H9 (cell line): ENCODE measurements around the gene LAMA5. TPM values are rescaled to one million over a fixed set of nuclear protein-coding genes. Genes with fewer than 3 reads are reported as not detected.

Source experiments
- DNase-seq: peaks from one replicate; pipeline ENCODE4 v3.0.0-alpha.2; 2017
- H2AFZ ChIP-seq: one replicate; pipeline ENCODE4 v1.6.1; 2013; ENCODE audit warnings: mild to moderate bottlenecking, low read length, control low read depth, moderate library complexity
- H2AK5ac ChIP-seq: 2 replicates; pipeline ENCODE4 v1.6.1; 2013; ENCODE audit warnings: low read length, control low read depth, mixed read lengths; ENCODE audit not compliant: insufficient read length
- H2BK120ac ChIP-seq: one replicate; pipeline ENCODE4 v1.6.1; 2013; ENCODE audit warnings: low read depth, mild to moderate bottlenecking, low read length, control low read depth, inconsistent platforms; ENCODE audit not compliant: poor library complexity, severe bottlenecking
- H2BK12ac ChIP-seq: 2 replicates; pipeline ENCODE4 v1.6.1; 2013; ENCODE audit warnings: low read length, control low read depth, mixed read lengths, low read depth; ENCODE audit not compliant: insufficient read length
- H2BK15ac ChIP-seq: 2 replicates; pipeline ENCODE4 v1.6.1; 2013; ENCODE audit warnings: low read depth, low read length, control low read depth
- H2BK20ac ChIP-seq: one replicate; pipeline ENCODE4 v1.6.1; 2013; ENCODE audit warnings: low read depth, mild to moderate bottlenecking, low read length, control low read depth, inconsistent platforms; ENCODE audit not compliant: poor library complexity, severe bottlenecking
- H2BK5ac ChIP-seq: 2 replicates; pipeline ENCODE4 v1.6.1; 2013; ENCODE audit warnings: low read length, control low read depth, mixed read lengths; ENCODE audit not compliant: insufficient read length
- H3K14ac ChIP-seq: 2 replicates; pipeline ENCODE4 v1.6.1; 2013; ENCODE audit warnings: low read length, control low read depth; ENCODE audit not compliant: insufficient read depth
- H3K18ac ChIP-seq: 2 replicates; pipeline ENCODE4 v1.6.1; 2013; ENCODE audit warnings: low read depth, mild to moderate bottlenecking, mixed read lengths, low read length, control low read depth; ENCODE audit not compliant: insufficient read length
- H3K23ac ChIP-seq: 2 replicates; pipeline ENCODE4 v1.6.1; 2013; ENCODE audit warnings: low read length, control low read depth, mixed read lengths, low read depth; ENCODE audit not compliant: insufficient read length
- H3K23me2 ChIP-seq: 2 replicates; pipeline ENCODE4 v1.6.1; 2013; ENCODE audit warnings: low read depth, mild to moderate bottlenecking, mixed read lengths, low read length, control low read depth; ENCODE audit not compliant: insufficient read length, poor library complexity, severe bottlenecking
- H3K27ac ChIP-seq: 2 replicates; pipeline ENCODE4 v1.5.1; 2013; ENCODE audit warnings: low read length, control low read depth, mixed read lengths, low read depth; ENCODE audit not compliant: insufficient read length
- H3K27me3 ChIP-seq: 2 replicates; pipeline ENCODE4 v1.6.1; 2013; ENCODE audit warnings: low read length, control low read depth, inconsistent platforms; ENCODE audit not compliant: insufficient read depth
- H3K4ac ChIP-seq: 2 replicates; pipeline ENCODE4 v1.6.1; 2013; ENCODE audit warnings: low read depth, mild to moderate bottlenecking, control low read depth, inconsistent platforms, low read length, moderate library complexity
- H3K4me1 ChIP-seq: 2 replicates; pipeline ENCODE4 v1.6.1; 2013; ENCODE audit warnings: low read length, control low read depth, inconsistent platforms; ENCODE audit not compliant: insufficient read depth
- H3K4me2 ChIP-seq: 2 replicates; pipeline ENCODE4 v1.6.1; 2013; ENCODE audit warnings: low read length, control low read depth, mixed read lengths; ENCODE audit not compliant: insufficient read length, insufficient read depth
- H3K56ac ChIP-seq: 2 replicates; pipeline ENCODE4 v1.6.1; 2013; ENCODE audit warnings: low read depth, mild to moderate bottlenecking, mixed read lengths, low read length, control low read depth; ENCODE audit not compliant: insufficient read length
- H3K79me1 ChIP-seq: 2 replicates; pipeline ENCODE4 v1.6.1; 2013; ENCODE audit warnings: low read depth, mild to moderate bottlenecking, moderate library complexity, low read length, control low read depth, inconsistent platforms; ENCODE audit not compliant: insufficient read depth, poor library complexity, severe bottlenecking
- H3K79me2 ChIP-seq: 2 replicates; pipeline ENCODE4 v1.6.1; 2013; ENCODE audit warnings: low read length, control low read depth, inconsistent platforms; ENCODE audit not compliant: insufficient read depth
- H3K9ac ChIP-seq: 2 replicates; pipeline ENCODE4 v1.6.1; 2013; ENCODE audit warnings: low read length, control low read depth, mixed read lengths; ENCODE audit not compliant: insufficient read length; ENCODE audit errors: extremely low read depth
- H3K9me3 ChIP-seq: one replicate; pipeline ENCODE4 v1.6.1; 2013; ENCODE audit warnings: low read depth, low read length, inconsistent platforms; ENCODE audit not compliant: control insufficient read depth
- H3T11ph ChIP-seq: one replicate; pipeline ENCODE4 v1.6.1; 2013; ENCODE audit warnings: mild to moderate bottlenecking, low read length, control low read depth, inconsistent platforms
- H4K20me1 ChIP-seq: one replicate; pipeline ENCODE4 v1.6.1; 2013; ENCODE audit not compliant: control insufficient read depth, insufficient read length, insufficient read depth
- H4K5ac ChIP-seq: 2 replicates; pipeline ENCODE4 v1.6.1; 2013; ENCODE audit warnings: low read depth, mild to moderate bottlenecking, mixed read lengths, low read length, control low read depth; ENCODE audit not compliant: insufficient read length
- H4K8ac ChIP-seq: replicated peaks from 2 replicates; pipeline ENCODE4 v1.6.1; 2013; ENCODE audit warnings: low read length, control low read depth, mixed read lengths, low read depth; ENCODE audit not compliant: insufficient read length
- H4K91ac ChIP-seq: 2 replicates; pipeline ENCODE4 v1.6.1; 2013; ENCODE audit warnings: low read depth, mild to moderate bottlenecking, moderate library complexity, mixed read lengths, low read length, control low read depth; ENCODE audit not compliant: insufficient read length
- H3K27ac Mint-ChIP-seq, 3 experiments: 2 replicates in 2 of 3; 3 replicates in 1 of 3; pipeline ENCODE4 v1.8.0; 2020 to 2021; ENCODE audit warnings: mixed read lengths in 3 of 3, mild to moderate bottlenecking in 1 of 3, moderate library complexity in 1 of 3
- H3K27me3 Mint-ChIP-seq: 2 replicates; pipeline ENCODE4 v1.8.0; 2021; ENCODE audit warnings: low read depth, mild to moderate bottlenecking, moderate library complexity, mixed read lengths
- H3K36me3 Mint-ChIP-seq, 3 experiments: 2 replicates in 2 of 3; 3 replicates in 1 of 3; pipeline ENCODE4 v1.8.0; 2020 to 2021; ENCODE audit warnings: low read depth in 3 of 3, mixed read lengths in 3 of 3; ENCODE audit not compliant: insufficient read depth in 1 of 3
- H3K4me1 Mint-ChIP-seq, 2 experiments: 2 replicates each; pipeline ENCODE4 v1.8.0; 2020; ENCODE audit warnings: mixed read lengths in 2 of 2
- H3K4me3 Mint-ChIP-seq, 2 experiments: 2 replicates in 1 of 2; 3 replicates in 1 of 2; pipeline ENCODE4 v1.8.0; 2020 to 2021; ENCODE audit warnings: mild to moderate bottlenecking in 2 of 2, mixed read lengths in 2 of 2, moderate library complexity in 1 of 2
- H3K9me3 Mint-ChIP-seq, 2 experiments: 2 replicates in 1 of 2; 3 replicates in 1 of 2; pipeline ENCODE4 v1.8.0; 2020; ENCODE audit warnings: mild to moderate bottlenecking in 2 of 2, mixed read lengths in 2 of 2, moderate library complexity in 1 of 2
- CTCF ChIP-seq: fragments of 200-600 bp; sonication (generic); conservative IDR thresholded peaks from 3 replicates; pipeline ENCODE4 v1.8.0; 2021; ENCODE audit warnings: antibody characterized with exemption, mild to moderate bottlenecking
- WGBS: extraction: QIAGEN DNeasy Blood & Tissue Kit; methylation state at CpG from one replicate; pipeline ENCODE4 v1.1.7; 2013; ENCODE audit warnings: missing lambda C conversion rate, low lambda C conversion rate, mixed read lengths; ENCODE audit not compliant: insufficient read length; ENCODE audit errors: extremely low coverage; 5-methylcytosine and 5-hydroxymethylcytosine counted together
- total RNA-seq: library from RNA; stranded (reverse); gene quantifications from 2 replicates; pipeline ENCODE4 v1.2.1, GENCODE V29; 2021

The LAMA5 gene
- total RNA-seq, 1 experiment from 2014 or later, result 200 TPM

DNA sequence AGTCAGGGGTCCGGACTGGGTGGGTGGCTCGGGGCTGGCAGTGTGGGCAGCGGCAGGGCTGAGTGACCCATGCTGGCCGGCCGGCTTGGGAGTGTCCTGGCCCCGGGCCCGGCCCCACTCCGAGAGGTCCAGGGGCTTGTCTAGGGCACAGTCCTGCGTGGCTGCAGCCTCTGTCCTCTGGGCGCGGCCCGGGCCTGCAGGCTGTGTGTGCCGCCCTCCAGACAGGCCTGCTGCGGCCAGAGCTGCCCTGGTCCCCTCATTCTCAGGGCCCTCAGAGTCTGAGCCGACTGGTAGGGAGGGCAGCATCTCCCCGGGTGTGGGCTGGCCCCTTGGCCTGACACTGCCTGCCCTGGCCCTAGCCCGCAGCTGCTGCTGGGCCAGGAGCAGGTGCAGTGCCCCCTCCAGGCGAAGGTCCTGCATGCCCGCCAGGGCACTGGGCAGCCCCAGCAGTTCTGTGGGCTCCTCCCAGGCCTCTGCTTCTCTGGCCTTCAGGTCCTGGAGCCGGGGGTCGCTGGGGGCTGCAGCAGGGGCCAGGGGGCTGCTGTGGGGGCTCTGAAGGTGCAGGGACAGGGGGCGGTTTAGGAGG, 46.9 kb upstream of the LAMA5 start:
- no peak overlapping the region for H3K56ac ChIP-seq
- TF ChIP-seq CTCF, result peak; percentile 54
- peak; percentile 67 for DNase-seq
- no peak overlapping the region for H3K27ac Mint-ChIP-seq
- H2BK120ac ChIP-seq, result no peak overlapping the region
- H3K4me3 Mint-ChIP-seq, result no peak overlapping the region
- no peaks in the 10 kb centered on the region for H3K9me3 Mint-ChIP-seq
- H4K91ac ChIP-seq, result no peak overlapping the region
- H3K79me1 ChIP-seq, result no peaks in the 10 kb centered on the region
- no peak overlapping the region for H2BK20ac ChIP-seq
- no peaks in the 10 kb centered on the region for H3K9me3 ChIP-seq
- H3K9ac ChIP-seq, result no peak overlapping the region
- H3K23me2 ChIP-seq, result no peaks in the 10 kb centered on the region
- no peak overlapping the region for H4K8ac ChIP-seq
- H3K4me2 ChIP-seq, result no peak overlapping the region
- no peak overlapping the region for H3K14ac ChIP-seq
- no peak overlapping the region for H2AFZ ChIP-seq
- H3K27me3 Mint-ChIP-seq, result peaks cover 11% of the 10 kb centered on the region
- H2BK5ac ChIP-seq, result no peak overlapping the region
- no peak overlapping the region for H3K18ac ChIP-seq
- WGBS, result no CpG with 5 or more reads among the region's 22 CpGs
- no peak overlapping the region for H3T11ph ChIP-seq
- no peak overlapping the region for H3K27ac ChIP-seq
- peaks cover 0 to 5% of the 10 kb centered on the region in 2 experiments; a peak in 1 of 4 replicates for H3K4me1 Mint-ChIP-seq
- no peak overlapping the region for H3K23ac ChIP-seq
- H3K4me1 ChIP-seq, result no peaks in the 10 kb centered on the region
- H3K27me3 ChIP-seq, result no peaks in the 10 kb centered on the region
- H3K4ac ChIP-seq, result no peak overlapping the region
- no peak overlapping the region for H2BK15ac ChIP-seq
- no peak overlapping the region for H2AK5ac ChIP-seq
- no peaks in the 10 kb centered on the region for H3K36me3 Mint-ChIP-seq
- H2BK12ac ChIP-seq, result no peak overlapping the region
- H3K79me2 ChIP-seq, result no peaks in the 10 kb centered on the region
- no peaks in the 10 kb centered on the region for H4K20me1 ChIP-seq
- no peak overlapping the region for H4K5ac ChIP-seq
